HG03575 (cell line): ENCODE results near the gene KCNG2.

Experiments
- ATAC-seq: cut with Tn5 transposase; IDR thresholded peaks from one replicate; pipeline ENCODE4 v1.9.1; 2021; ENCODE audit not compliant: unreplicated experiment, insufficient number of reproducible peaks, low FRiP score; ENCODE audit errors: extremely low read depth

The KCNG2 gene

GRCh38 chr18:79812052-79812451 lies 14.3 kb downstream of the KCNG2 start:
- no peak for ATAC-seq

DNA sequence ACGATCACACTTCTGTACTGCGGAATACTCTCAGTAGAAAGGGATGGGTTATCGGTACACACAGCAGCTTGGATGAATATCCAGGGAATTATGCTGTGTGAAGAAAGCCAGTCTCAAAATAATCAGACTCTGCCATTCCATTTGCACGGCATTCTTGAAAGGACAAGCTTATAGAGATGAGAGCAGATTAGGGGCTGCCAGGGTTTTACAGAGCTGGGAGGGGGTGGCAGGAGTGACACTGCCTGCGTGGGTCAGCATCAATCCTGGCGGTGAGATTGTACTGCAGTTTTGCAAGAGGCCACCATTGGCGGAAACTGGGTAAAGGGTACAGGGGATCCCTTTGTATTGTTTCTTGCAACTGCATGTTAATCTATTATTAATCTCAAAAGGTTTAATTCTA lies 16.6 kb downstream of the KCNG2 start:
- ATAC-seq: no peak

GRCh38 chr18:79815657-79816056 lies 17.9 kb downstream of the KCNG2 start:
- ATAC-seq: no peak

- ATAC-seq: no peak
Measured at GRCh38 chr18:79816092-79816491, 18.4 kb downstream of the KCNG2 start.

- ATAC-seq: no peak
Measured at GRCh38 chr18:79816981-79817606, 19.4 kb downstream of the KCNG2 start.

DNA sequence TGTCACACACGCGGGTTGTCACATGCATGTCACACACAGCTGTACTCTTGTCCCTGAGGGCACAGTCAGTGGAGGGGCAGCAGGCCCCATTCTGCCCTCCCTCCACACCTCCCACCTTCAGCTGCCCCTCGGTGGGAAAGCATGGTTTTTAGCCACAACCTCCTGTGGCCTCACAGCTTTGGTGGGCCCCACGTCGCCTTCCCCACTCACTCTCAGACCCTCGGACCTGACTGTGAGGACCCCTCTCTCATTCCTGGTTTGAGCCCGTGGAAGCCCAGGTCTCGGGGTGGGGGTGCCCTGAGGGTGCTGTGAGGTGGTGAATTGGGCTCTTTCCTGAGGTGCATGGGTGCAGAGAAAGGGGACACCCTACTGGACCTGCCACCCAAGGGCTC lies 19.9 kb downstream of the KCNG2 start:
- ATAC-seq: no peak

DNA sequence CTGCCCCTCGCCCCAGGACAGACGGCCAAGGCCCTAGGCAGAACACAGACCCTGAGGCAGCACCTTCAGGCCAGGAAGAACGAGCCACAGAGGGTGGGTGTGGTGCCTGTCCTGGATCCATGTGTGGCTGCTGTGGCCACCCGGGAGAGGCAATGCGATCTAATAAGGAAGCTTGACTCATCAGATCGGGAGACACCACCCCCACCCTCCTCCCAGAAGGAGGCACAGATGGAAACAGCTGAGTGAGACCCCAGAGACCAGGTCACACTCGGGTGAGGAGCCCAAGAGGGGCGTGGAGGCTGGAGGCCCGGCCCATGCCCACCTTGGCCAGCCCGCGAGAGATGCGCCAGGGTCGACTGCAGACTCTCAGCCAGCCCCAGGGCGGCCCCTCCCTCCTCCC lies 20.3 kb downstream of the KCNG2 start:
- no peak for ATAC-seq

DNA sequence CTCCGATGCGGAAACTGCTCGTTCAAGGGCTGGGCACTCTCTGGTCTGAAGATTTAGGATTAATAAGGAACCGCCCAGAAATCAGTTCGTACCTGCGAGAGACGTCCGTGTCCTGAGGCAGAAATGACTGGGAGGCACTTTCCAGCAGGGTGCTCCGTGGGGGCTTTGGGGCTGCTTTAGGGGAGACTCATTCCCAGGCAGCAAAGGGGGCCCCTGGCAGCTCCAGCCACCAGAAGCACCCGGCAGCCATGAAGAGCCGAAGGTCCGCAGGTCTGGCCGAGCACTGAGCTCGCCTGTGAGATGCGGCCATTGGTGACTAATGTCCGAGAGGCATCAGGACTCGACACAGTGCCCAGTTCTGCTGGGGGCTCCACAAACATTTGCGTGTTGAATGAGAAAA lies 20.9 kb downstream of the KCNG2 start:
- no peak for ATAC-seq

GRCh38 chr18:79819064-79819967 lies 21.6 kb downstream of the KCNG2 start:
- no peak for ATAC-seq

- no peak for ATAC-seq
Measured at GRCh38 chr18:79819968-79820351, 22.2 kb downstream of the KCNG2 start.

DNA sequence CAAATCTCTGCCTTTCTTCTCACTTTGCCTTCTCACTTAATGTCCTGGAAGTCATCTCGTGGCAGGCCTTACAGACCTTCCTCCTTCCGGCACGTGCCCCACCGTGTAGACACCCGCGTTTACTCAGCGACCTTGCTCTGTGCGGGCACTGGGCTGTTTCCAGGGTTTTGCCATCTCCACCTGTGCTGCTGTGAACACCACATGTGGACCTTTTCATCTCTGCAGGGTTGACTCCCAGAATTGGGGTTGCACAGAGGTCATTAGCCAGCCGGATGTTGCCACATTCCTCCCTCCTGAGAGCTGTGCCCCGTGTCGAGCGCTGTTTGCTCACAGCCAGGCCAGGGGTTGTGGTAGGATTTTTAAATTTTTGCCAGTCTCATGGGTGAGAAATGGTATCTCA lies 25.4 kb downstream of the KCNG2 start:
- ATAC-seq: no peak

GRCh38 chr18:79825913-79826312 lies 28.2 kb downstream of the KCNG2 start:
- no peak for ATAC-seq

GRCh38 chr18:79826966-79827365 lies 29.2 kb downstream of the KCNG2 start:
- ATAC-seq: no peak

DNA sequence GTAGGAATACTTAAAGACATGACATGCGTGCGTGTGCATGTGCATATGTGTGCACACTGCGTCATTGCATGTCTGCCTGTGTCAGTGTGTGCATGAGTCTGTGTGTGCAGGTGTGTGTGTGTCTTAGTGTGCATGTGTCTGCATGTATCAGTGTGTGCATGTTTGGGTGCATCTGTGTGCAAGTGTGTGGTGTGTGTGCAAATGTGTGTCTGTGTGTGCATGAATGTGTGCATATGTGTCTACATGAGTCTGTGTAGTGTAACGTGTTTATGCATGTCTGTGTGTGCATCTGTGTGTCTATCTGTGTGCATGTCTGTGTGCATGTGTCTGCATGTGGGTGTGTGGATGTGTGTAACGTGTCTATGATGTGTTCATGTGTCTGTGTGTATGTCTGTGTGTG lies 30.5 kb downstream of the KCNG2 start:
- no peak for ATAC-seq

- no peak for ATAC-seq
Measured at GRCh38 chr18:79829136-79829854, 31.6 kb downstream of the KCNG2 start.

DNA sequence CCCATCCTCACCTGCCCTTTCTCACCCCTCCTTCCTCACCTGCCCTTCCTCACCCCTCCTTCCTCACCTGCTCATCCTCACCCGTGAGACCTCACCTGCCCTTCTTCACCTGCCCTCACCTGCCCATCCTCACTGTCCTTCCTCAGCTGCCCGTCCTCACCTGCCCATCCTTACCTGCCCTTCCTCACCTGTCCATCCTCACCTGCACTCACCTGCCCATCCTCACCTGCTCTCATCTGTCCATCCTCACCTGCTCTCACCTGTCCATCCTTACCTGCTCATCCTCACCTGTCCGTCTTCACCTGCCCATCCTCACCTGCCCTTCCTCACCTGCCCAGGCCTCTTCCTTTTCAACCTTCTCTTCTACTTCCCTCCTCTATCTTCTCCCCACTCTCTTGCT lies 34.4 kb downstream of the KCNG2 start:
- ATAC-seq: no peak

DNA sequence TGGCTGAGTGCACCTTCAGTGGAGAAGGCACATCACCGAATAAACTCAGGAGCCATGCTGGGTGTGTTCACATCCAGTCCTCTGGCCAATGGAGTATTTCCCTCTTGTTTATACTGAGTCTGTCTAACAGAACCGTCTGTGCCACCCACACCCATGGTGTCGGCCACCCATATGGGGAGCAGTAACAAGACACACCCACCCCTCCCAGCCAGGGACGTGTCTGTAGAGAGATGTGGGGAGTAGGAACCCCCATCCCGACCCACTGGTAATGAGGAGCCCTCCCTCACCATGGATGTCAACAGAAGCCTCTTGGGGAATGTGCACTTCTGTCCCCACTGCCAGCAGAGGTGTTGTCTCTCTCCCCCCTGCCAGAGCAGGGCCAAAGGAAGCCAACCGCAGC lies 37.1 kb downstream of the KCNG2 start:
- no peak for ATAC-seq

- ATAC-seq: no peak
Measured at GRCh38 chr18:79841936-79842335, 44.2 kb downstream of the KCNG2 start.

DNA sequence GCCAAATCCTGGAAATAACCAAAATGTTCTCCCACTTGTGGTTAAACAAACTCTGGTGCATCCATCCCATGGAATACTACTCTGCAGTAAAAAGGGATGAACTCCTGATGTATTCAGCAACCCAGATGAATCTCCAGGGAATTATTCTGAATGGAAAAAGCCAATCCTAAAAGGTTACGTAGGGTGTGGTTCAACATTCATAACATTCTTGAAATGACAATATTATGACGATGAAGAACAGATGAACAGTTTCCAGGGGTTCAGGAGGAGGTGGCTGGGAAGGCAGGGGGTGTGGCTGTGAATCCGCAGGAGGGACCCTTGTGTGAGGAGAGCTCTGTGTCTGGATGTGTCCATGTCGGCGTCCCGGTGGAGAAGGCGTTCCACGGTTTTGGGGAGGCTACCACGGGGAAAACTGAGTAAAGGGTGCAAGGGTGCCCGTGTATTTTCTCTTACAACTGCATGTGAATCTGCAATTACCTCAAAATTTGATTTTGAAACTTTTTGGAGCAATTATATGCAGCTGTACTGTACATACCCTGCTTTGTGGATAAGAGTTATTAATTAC lies 47.3 kb downstream of the KCNG2 start:
- ATAC-seq: no peak
